OCI-LY3 (cell line): Measurements from ENCODE around the gene RPL41.

Source experiments
- H2AFZ ChIP-seq: fragments of 200-600, 300-600 bp; shearing (Covaris generic); 2 replicates; pipeline ENCODE4 v1.6.0; 2014; ENCODE audit warnings: antibody characterized with exemption, low read depth, low read length
- H3K27ac ChIP-seq: fragments of 200-600, 300-600 bp; sonication (generic); 2 replicates; pipeline ENCODE4 v1.5.1; 2014; ENCODE audit warnings: mild to moderate bottlenecking, low read length, moderate library complexity, mixed read lengths
- H3K27me3 ChIP-seq: fragments of 200-600, 300-600 bp; sonication (generic); 2 replicates; pipeline ENCODE4 v1.6.1; 2014; ENCODE audit warnings: low read depth, low read length, mixed read lengths
- H3K36me3 ChIP-seq: fragments of 200-600, 300-600 bp; sonication (generic); replicated peaks from 2 replicates; pipeline ENCODE3; 2014; ENCODE audit warnings: low read depth, low read length, mixed read lengths
- H3K4me1 ChIP-seq: fragments of 300-600, 200-600 bp; sonication (generic); 2 replicates; pipeline ENCODE4 v1.6.1; 2014; ENCODE audit warnings: low read length, mixed read lengths
- H3K4me2 ChIP-seq: fragments of 200-600, 300-600 bp; sonication (generic); 2 replicates; pipeline ENCODE4 v1.6.1; 2014; ENCODE audit warnings: low read length, mixed read lengths
- H3K4me3 ChIP-seq: fragments of 300-600, 200-600 bp; sonication (generic); 2 replicates; pipeline ENCODE4 v1.5.1; 2014; ENCODE audit warnings: antibody characterized with exemption, mild to moderate bottlenecking, low read length, moderate library complexity
- H3K79me2 ChIP-seq: fragments of 300-600, 200-600 bp; shearing (Covaris generic); 2 replicates; pipeline ENCODE4 v1.6.1; 2014; ENCODE audit warnings: mild to moderate bottlenecking, low read length, mixed read lengths
- H3K9ac ChIP-seq: fragments of 300-600, 200-600 bp; shearing (Covaris generic); 2 replicates; pipeline ENCODE4 v1.6.0; 2014; ENCODE audit warnings: mild to moderate bottlenecking, low read length, moderate library complexity
- H3K9me3 ChIP-seq: fragments of 200-600, 300-600 bp; shearing (Covaris generic); 2 replicates; pipeline ENCODE4 v1.6.1; 2014; ENCODE audit warnings: low read length, mixed read lengths; ENCODE audit not compliant: insufficient read depth
- H4K20me1 ChIP-seq: fragments of 200-600, 300-600 bp; sonication (generic); 2 replicates; pipeline ENCODE4 v1.6.1; 2016; ENCODE audit warnings: low read length, mixed read lengths; ENCODE audit not compliant: insufficient read depth
- EZH2phosphoT487 ChIP-seq: fragments of 200-600 bp; shearing (Covaris generic); IDR thresholded peaks from 2 replicates; pipeline ENCODE4 v1.6.1; 2018; ENCODE audit warnings: antibody characterized with exemption, mixed run types, low read depth
- TF ChIP-seq, protein P1 (sequence below): fragments of 200-600, 300-600 bp; sonication (generic); IDR thresholded peaks from 2 replicates; pipeline ENCODE4 v1.5.1; 2014; ENCODE audit warnings: antibody characterized with exemption, low read length, low read depth

RPL41 gene

DNA sequence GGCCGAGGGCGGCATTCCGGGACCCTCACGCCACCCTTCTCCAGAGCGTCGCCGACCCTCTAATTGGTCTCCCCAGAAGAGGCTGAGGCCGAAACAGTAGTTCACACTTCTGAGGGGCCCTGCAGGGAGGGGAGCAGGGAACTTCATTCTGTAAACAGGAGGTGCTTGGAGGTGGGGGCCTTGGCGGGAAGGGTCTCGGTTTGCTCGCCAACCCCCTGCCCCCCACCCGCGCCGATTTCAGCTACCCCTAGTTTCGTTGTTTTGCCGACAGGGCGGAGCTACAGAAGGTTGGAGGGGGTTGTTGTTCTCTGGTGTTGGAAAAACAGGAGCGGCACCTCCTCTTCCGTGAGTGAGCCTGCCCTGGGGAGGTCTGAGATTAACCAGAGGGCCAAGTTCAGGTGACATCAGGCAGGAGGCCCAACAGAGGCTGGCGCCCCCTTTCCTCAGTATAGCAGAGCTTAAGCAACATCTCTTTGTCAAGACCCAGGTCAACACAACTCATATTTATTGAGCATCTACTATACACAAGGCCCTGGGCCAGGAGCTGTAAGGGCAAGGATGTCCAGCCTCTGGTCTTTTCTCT, 35.8 kb upstream of the RPL41 start:
- H2AFZ ChIP-seq: no peak overlapping the region
- H3K4me3 ChIP-seq: no peak overlapping the region
- no peaks in the 10 kb centered on the region for H3K9me3 ChIP-seq
- no peaks in the 10 kb centered on the region for H3K79me2 ChIP-seq
- no peak overlapping the region for H3K27ac ChIP-seq
- H3K4me1 ChIP-seq: no peaks in the 10 kb centered on the region
- peaks cover 33% of the 10 kb centered on the region for H3K27me3 ChIP-seq
- no peak overlapping the region for H3K9ac ChIP-seq
- H4K20me1 ChIP-seq: no peaks in the 10 kb centered on the region
- H3K4me2 ChIP-seq: no peak overlapping the region; the same call in 1 of the 2 replicates
- H3K36me3 ChIP-seq: no peaks in the 10 kb centered on the region
- no peak for TF ChIP-seq EZH2phosphoT487
- TF ChIP-seq, protein P1, sequence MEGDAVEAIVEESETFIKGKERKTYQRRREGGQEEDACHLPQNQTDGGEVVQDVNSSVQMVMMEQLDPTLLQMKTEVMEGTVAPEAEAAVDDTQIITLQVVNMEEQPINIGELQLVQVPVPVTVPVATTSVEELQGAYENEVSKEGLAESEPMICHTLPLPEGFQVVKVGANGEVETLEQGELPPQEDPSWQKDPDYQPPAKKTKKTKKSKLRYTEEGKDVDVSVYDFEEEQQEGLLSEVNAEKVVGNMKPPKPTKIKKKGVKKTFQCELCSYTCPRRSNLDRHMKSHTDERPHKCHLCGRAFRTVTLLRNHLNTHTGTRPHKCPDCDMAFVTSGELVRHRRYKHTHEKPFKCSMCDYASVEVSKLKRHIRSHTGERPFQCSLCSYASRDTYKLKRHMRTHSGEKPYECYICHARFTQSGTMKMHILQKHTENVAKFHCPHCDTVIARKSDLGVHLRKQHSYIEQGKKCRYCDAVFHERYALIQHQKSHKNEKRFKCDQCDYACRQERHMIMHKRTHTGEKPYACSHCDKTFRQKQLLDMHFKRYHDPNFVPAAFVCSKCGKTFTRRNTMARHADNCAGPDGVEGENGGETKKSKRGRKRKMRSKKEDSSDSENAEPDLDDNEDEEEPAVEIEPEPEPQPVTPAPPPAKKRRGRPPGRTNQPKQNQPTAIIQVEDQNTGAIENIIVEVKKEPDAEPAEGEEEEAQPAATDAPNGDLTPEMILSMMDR: no peak

DNA sequence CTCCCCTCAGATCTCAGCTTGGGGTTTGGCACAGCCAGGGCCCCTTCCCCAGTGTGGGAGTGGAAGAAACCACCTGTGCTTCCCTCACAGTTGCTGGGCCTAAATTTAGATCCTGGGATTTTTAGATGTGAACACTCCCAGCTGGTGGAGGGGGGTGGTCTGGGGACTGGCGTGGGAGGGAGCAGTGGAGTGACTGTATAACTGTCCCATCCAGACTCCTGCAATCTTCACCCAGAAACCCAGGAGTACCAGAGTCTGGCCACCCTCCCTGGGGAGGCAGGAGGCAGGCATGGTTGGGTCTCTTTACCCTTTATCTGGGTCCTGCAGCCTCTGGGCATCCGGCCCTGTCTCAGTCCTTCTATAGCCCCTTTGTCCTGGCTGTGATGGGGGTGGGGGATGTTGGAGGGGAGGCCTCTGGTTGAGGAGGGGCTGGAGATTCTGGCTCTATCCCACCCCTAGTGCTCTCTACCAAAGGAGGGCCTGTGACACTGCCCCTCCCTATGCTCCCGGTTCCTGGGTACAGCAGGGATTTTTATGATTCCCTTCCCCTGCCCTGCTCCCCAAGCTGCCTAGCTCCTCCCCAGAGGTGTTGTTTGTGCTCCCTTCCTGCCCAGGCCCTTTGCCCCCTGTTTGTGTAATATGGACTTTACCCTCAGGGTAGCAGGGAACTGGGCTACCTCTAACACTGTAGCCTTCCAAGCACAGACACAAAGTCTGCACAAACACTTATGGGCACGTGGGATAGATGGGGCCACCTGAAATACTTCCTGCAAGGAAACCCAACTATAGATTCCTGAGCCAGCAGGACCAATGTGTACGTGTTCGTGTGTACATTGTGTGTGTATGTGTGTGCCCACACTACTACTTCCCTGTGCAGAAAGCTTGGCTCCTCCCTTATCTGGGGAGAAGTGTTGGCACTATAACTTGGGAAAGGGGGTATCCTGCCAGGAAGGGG, 34.8 kb upstream of the RPL41 start:
- no peak overlapping the region for H3K4me2 ChIP-seq
- no peaks in the 10 kb centered on the region for H3K4me1 ChIP-seq
- TF ChIP-seq EZH2phosphoT487: no peak
- TF ChIP-seq, protein P1: no peak
- no peak overlapping the region for H3K9ac ChIP-seq
- no peak overlapping the region for H3K4me3 ChIP-seq
- H3K36me3 ChIP-seq: no peaks in the 10 kb centered on the region
- peaks cover 33% of the 10 kb centered on the region for H3K27me3 ChIP-seq
- no peaks in the 10 kb centered on the region for H3K79me2 ChIP-seq
- H3K9me3 ChIP-seq: no peaks in the 10 kb centered on the region
- H3K27ac ChIP-seq: no peak overlapping the region
- no peak overlapping the region for H2AFZ ChIP-seq
- H4K20me1 ChIP-seq: no peaks in the 10 kb centered on the region

DNA sequence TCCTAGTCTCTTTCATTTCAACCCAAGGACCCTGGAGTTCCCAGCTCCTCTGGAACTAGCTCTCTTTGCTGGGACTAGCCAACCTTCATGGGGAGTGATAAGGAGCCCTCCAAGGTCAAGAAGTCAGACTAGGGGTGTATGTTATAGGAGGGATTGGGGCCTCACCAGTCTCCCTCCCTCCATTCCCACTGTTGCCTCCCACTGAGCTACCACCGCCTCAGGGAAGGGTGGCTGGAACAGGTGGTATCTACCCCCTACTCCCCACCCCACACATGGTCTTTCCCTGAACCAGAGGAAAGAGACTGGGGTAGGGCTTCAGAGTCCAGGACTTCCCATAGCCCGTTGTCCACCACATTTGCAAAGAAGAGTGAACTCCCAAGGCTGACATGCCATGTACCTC, 34.1 kb upstream of the RPL41 start:
- Histone ChIP-seq H3K9ac (no peak overlapping the region), H4K20me1 (no peaks in the 10 kb centered on the region), H2AFZ (no peak overlapping the region), H3K4me2 (no peak overlapping the region), H3K9me3 (no peaks in the 10 kb centered on the region), H3K36me3 (no peaks in the 10 kb centered on the region), H3K4me3 (no peak overlapping the region), H3K27ac (no peak overlapping the region), H3K27me3 (peaks cover 33% of the 10 kb centered on the region), H3K4me1 (no peaks in the 10 kb centered on the region), H3K79me2 (no peaks in the 10 kb centered on the region)
- TF ChIP-seq, protein P1: no peak
- no peak for TF ChIP-seq EZH2phosphoT487

DNA sequence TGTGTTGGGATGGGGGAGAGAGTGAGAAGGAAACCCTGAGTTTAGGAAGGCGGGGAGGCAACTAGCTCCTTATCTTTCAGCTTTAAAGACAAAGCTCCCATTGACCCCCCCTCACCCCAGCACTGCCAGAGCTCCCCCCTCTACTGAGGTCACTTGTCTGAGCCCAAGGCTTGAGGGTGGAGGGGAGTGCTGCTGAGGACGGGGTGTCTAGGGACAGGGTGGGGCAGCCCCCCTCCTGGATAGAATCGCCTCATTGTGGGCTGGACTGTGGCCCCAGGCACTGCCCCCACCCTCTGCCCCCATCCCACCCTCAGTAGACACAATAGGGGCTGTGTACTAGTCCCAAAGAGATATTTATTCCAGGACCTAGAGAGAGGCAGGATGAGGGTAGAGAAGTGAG, 33.5 kb upstream of the RPL41 start:
- H3K36me3 ChIP-seq: no peaks in the 10 kb centered on the region
- H3K4me1 ChIP-seq: no peaks in the 10 kb centered on the region
- H3K4me3 ChIP-seq: no peak overlapping the region
- H4K20me1 ChIP-seq: no peaks in the 10 kb centered on the region
- TF ChIP-seq EZH2phosphoT487: no peak
- TF ChIP-seq, protein P1: no peak
- H3K79me2 ChIP-seq: no peaks in the 10 kb centered on the region
- H3K27me3 ChIP-seq: peaks cover 33% of the 10 kb centered on the region
- H3K9ac ChIP-seq: no peak overlapping the region
- no peak overlapping the region for H2AFZ ChIP-seq
- no peaks in the 10 kb centered on the region for H3K9me3 ChIP-seq
- H3K27ac ChIP-seq: no peak overlapping the region
- H3K4me2 ChIP-seq: no peak overlapping the region
